GM12801 (cell line): ENCODE data around the gene VWA5B1.

Source experiments
- CTCF ChIP-seq: IDR thresholded peaks from one replicate; pipeline ENCODE4 v1.5.1; 2011; ENCODE audit warnings: control low read depth; ENCODE audit not compliant: insufficient read length; ENCODE audit errors: extremely low read depth

The VWA5B1 gene

GRCh38 chr1:20324704-20325406 is 34.2 kb downstream of the VWA5B1 start:
- TF ChIP-seq CTCF: no peak

- no peak for TF ChIP-seq CTCF
Measured at GRCh38 chr1:20325407-20325843, 34.8 kb downstream of the VWA5B1 start.

- no peak for TF ChIP-seq CTCF
Measured at GRCh38 chr1:20325844-20326420, 35.3 kb downstream of the VWA5B1 start.

GRCh38 chr1:20327467-20327866 is 36.8 kb downstream of the VWA5B1 start:
- TF ChIP-seq CTCF: no peak

- TF ChIP-seq CTCF: no peak
Measured at GRCh38 chr1:20328201-20328600, 37.5 kb downstream of the VWA5B1 start.

GRCh38 chr1:20329793-20330542 is 39.3 kb downstream of the VWA5B1 start:
- TF ChIP-seq CTCF: no peak

GRCh38 chr1:20334103-20334502 is 43.4 kb downstream of the VWA5B1 start:
- TF ChIP-seq CTCF: no peak
